ENCODE results near the gene RAB40C. TPM values are rescaled to one million over a fixed set of nuclear protein-coding genes. Genes with fewer than 3 reads are reported as not detected.

Gene RAB40C
- total and polyA plus RNA-seq, 9 of the 15 experiments (the other 6 are each of a cell fraction or from before 2014, with no cell fraction given), result 0.17 to 23.4 (median 8.7) TPM

- no peak for TF ChIP-seq ZSCAN32 (CRISPR knock-in tag; IDR thresholded peaks at IDR 0.05)
- no peak for TF ChIP-seq SRSF9 (IDR thresholded peaks at IDR 0.05; ENCODE audit: borderline replicate concordance, low read depth, low read length)
- TF ChIP-seq SREBF2 (CRISPR knock-in tag; IDR thresholded peaks at IDR 0.05), result no peak
- TF ChIP-seq ZNF449 (CRISPR knock-in tag; IDR thresholded peaks at IDR 0.05), result no peak
- TF ChIP-seq ZNF253 (CRISPR knock-in tag; conservative IDR thresholded peaks at IDR 0.05), result no peak
- peak; percentile 67 for TF ChIP-seq KAT7 (CRISPR knock-in tag; IDR thresholded peaks at IDR 0.05; ENCODE audit: borderline replicate concordance)
- no peak for TF ChIP-seq NCOA4 (IDR thresholded peaks at IDR 0.05; ENCODE audit: partially characterized antibody)
- peak; percentile 90 for TF ChIP-seq SP1 (CRISPR knock-in tag; IDR thresholded peaks at IDR 0.05)
- no peak for TF ChIP-seq HNRNPH1 (optimal IDR thresholded peaks at IDR 0.05; ENCODE audit: low read depth, low read length)
- no peak for TF ChIP-seq ZBTB8A (IDR thresholded peaks at IDR 0.05; ENCODE audit: partially characterized antibody)
- peak in 1 of 2 experiments; percentile 66; a peak in 1 of 4 replicates for TF ChIP-seq ARNT (IDR thresholded peaks at IDR 0.05)
- TF ChIP-seq CHD7 (IDR thresholded peaks at IDR 0.05; ENCODE audit: low read depth, low read length), result no peak
- TF ChIP-seq IFI16 (CRISPR knock-in tag; IDR thresholded peaks at IDR 0.05), result no peak
- no peak for TF ChIP-seq TCF15 (CRISPR knock-in tag; IDR thresholded peaks at IDR 0.05)
Measured at GRCh38 chr16:636206-637080, 46.6 kb downstream of the RAB40C start, which contains the start of gene METTL26 (continued).
